NAMALWA (cell line): Measurements from ENCODE around the gene CFAP57.
A peak's percentile ranks its signal among the peaks of the same experiment; 100 is the strongest.
"Not testable (repeated sequence)": the region's sequence is repeated elsewhere in the genome, so short reads cannot be mapped to it uniquely, and the experiment has no call there.

Source experiments
- DNase-seq: peaks from one replicate; pipeline ENCODE4 v3.0.0-alpha.2; 2015; ENCODE audit warnings: low spot score

The CFAP57 gene

DNA sequence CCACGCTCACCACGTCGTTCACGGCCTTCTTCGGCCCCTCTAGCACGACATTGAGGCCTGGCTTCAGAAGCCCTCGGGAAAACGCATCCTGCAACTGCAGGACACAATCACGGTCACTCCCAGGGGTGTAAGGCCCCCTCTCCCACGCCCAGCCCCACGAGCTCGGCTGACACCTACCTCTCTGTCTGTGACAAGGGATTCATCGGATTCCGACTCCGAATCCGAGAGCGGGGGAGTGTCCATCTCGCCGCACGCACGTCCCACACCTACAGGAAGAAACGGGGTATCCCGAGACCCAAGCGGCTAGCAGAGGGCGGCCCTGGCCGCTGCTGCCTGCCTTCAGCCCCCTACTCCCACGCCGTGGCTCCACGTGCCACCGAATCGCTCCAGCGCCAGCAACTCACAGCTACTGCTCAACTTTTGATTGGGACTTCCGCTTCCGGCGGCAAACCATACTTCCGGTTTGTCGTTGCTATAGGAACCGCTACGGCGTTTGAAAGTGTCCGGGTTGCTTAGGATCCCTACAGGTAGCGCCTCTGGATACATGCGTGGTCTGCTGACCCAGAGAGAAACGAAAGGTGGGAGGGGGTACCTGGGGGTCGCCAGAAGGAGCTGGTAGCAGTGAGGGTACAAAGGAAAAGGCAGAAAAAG is at the start of gene CFAP57, which contains the start of gene EBNA1BP2:
TSS of gene CFAP57 (plus strand) at position 455 of the 651 bp plus-strand sequence. CDS start 424 bp downstream, outside the sequence.
TSS of gene EBNA1BP2 (minus strand) at position 415 of the 651 bp plus-strand sequence. CDS start at position 243, 172 bp downstream.
- peak; percentile 97 for DNase-seq

GRCh38 chr1:43123031-43123430 is 49.1 kb upstream of the CFAP57 start:
- no peak for DNase-seq

GRCh38 chr1:43128816-43129215 is 43.3 kb upstream of the CFAP57 start:
- no peak for DNase-seq

GRCh38 chr1:43129426-43129825 is 42.7 kb upstream of the CFAP57 start:
- no peak for DNase-seq

DNA sequence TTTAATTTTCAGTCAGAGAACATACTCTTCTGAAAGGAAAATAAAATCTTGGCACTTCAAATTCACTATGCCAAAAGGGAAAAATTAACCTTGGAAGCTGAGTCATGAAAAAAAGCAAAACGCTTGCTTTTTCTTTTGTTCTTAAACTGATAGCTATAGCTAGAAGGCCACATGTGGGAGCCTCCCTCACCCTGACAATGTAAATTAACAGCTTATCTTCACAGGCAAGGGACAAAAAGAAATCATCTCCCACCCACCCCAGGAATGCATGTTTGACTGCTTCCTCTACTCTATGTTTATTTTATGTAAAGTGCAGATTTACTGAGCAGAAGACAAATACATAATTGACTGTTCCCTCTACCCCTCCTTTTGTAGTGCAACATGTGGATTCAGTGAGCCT is 38.1 kb upstream of the CFAP57 start:
- no peak for DNase-seq

- no peak for DNase-seq
These were observed 37.5 kb upstream of the CFAP57 start for GRCh38 chr1:43134640-43135039.

DNA sequence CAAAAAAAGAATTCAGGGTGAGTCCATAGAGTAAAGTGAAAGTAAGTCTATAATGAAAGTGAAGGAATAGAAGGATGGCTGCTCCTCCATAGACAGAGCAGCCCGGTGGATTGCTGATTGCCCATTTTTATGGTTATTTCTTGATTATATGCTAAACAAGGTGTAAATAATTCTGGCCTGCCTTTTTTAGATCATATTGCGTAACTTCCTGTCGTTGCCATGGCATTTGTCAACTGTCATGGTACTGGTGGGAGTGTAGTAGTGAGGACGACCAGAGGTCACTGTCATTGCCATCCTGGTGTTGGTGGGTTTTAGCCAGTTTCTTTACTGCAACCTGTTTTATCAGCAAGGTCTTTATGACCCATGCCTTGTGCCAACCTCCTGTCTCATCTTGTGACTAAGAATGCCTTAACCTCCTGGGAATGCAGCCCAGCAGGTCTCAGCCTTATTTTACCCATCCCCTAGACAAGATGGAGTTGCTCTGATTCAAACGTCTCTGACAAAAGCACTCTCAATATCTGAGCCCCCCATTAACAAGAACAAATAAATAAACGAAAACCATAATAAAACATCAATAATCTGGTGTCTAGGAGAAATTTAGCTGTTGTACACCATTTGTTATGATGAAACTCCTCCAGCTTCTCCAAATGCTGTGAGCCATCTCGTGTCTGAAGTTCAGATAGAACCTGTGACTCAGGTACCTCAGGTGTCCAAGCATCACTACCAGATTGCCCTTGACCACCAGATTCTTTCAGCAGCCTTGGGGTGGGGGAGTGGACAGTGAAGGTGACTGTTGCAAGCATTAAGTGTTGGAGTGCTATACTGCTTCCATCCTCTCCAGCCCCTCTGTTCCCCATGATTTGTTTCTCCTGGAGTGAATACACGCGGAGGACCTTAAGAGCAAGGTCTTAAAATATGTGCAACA is 36.0 kb upstream of the CFAP57 start:
- DNase-seq = no peak

- no peak for DNase-seq
These were observed 34.6 kb upstream of the CFAP57 start for GRCh38 chr1:43137445-43138052.

GRCh38 chr1:43139295-43139694 is 32.8 kb upstream of the CFAP57 start:
- not testable (repeated sequence) for DNase-seq

DNA sequence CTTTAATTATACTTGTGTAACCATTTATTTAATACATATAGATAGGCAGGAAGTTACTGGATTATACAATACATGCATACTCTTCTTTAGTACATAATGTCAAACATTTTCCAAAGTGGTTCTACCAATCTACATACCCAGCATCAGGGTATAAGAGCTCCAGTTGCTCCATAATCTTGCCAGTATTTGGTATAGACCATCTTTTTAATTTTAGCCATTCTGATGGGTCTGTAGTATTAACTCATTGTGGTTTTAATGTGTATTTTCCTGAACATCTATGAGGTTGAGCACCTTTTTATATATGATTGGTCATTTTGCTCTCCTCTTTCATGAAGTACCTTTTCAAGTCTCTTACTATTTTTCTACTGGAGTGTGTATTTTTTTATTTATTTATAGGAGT is 32.1 kb upstream of the CFAP57 start:
- DNase-seq = no peak

- no peak for DNase-seq
These were observed 31.5 kb upstream of the CFAP57 start for GRCh38 chr1:43140583-43140982.

- peak; percentile 34 for DNase-seq
These were observed 28.7 kb upstream of the CFAP57 start for GRCh38 chr1:43143441-43143888.

DNA sequence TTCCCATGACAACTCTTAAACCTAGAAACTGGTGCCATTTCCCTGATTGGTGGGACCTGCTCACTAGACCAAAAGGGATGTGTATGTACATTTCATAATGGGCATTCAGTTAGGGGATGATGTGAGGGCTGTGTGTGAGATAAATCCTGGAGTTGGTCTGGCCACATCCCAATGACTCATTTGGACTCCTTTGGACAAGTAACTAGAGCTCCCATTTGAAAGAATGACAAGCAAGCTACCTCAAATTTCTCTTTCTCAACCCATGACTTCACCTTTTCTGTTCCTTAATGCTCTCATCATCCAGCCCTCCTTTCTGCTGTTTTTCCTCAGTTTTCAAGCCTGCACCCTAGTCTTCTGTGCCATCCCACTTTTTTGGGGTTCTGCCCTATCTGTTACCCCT is 27.9 kb upstream of the CFAP57 start:
- no peak for DNase-seq

DNA sequence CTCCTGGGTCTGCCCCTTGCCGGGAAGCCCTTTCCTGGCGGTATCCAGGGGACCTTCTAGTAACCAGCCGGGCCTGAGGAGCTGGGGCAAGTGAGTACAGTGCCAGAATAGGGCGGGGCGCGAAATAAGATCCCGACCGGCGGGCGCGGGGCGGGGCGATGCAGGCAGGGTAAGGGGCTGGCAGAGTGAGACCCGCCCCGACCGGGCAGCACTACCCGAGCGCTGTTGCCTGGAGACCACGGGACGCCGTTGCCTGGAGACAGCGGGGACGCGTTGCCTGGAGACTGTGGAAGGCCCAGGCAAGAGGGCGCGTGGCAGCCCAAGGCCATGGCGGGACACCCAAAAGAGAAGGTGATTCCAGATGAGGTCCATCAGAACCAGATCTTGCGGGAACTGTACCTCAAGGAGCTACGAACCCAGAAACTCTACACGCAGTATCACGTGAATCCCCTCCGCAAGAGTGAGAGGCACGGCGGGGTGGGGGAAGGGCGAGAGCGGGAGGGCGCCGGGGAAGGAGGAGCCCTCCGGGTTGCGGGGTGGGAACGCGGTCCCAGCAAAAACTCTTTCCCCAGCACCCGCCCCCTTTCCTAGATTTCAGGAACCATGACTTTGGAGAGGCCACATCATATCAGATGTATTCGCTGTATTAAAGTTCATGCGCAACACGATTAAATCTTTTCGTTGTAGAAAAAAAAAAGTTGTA is 24.4 kb upstream of the CFAP57 start:
- no peak for DNase-seq

GRCh38 chr1:43149889-43150288 is 22.2 kb upstream of the CFAP57 start:
- DNase-seq = no peak

DNA sequence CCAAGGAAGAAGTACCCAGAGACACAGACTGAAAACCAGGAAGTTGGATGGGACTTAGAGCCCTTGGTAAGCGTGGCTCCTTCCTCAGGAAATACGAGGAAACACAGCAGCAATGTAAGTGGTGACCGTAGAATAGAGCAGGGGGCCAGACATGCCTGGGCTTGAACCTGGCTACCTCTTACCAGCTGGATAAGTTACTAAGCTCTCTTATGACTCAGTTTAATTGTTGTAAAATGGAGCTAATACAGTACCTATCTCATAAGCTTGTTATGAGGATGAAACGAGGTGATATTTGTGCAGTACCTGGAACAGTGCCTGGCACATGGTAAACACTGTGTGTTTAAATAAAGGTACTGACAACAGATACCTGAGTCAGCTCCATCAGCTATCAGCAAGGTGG is 19.3 kb upstream of the CFAP57 start:
- DNase-seq = no peak

DNA sequence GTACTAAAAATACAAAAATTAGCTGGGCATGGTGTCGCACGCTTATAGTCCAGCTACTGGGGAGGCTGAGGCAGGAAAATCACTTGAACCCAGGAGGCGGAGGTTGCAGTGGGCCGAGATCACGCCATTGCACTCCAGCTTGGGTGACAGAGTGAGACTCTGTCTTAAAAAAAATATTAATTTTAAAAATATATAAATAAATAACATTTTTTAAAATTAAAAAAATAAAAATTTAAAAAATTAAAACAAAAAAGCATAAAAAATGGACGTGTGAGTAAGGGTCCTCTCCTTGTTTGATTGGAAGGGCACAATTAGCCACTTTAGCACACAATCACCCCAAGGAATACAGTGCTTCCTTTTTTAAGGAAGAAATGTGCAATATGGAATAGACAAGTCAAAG is 18.7 kb upstream of the CFAP57 start:
- DNase-seq = no peak

GRCh38 chr1:43156026-43156425 is 16.1 kb upstream of the CFAP57 start:
- no peak for DNase-seq

DNA sequence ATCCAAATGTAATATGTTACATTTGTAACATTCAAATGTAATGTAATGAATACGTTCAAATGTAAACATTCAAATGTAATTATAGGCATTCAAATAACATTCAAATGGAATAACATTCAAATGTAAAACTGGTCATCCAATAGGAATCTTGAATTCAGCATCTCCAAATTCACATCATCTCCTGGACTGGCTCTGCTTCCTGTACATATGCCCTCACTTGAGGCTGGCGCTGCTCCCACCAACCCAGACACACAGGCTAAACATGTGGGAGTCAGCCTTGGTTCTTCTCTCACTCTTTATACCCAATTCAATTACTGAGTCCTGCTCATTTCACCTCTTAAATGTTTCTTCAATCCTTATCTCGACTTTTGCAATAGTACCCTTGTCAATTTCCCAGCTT is 7.0 kb upstream of the CFAP57 start:
- DNase-seq = no peak

DNA sequence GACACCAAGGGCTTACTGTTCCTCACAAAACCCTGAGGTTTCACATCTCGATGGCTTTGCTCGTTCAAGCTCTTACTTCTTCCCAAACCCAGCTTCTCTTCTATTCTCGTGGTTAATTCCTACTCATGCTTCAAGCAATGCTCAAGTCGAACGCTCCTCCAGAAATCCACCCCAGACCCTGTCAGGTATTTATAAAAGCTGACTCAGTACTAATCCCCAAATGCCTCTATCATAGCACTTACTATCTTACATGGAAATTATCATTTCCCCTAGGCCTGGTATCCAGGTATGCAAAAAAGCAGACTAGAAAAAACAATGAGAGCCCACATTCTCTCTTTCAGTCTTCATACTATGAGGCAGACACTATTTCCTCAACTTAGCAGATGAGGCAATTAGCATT is 6.4 kb upstream of the CFAP57 start:
- no peak for DNase-seq

GRCh38 chr1:43171312-43171875 is 736 bp upstream of the CFAP57 start:
- DNase-seq = no peak

- peak; percentile 88 for DNase-seq
These were observed 420 bp downstream of the CFAP57 start for GRCh38 chr1:43172527-43172972.
